Measurements from ENCODE around the gene AKAP13.
"Not testable (repeated sequence)": the region's sequence is repeated elsewhere in the genome, so short reads cannot be mapped to it uniquely, and the experiment has no call there.

The AKAP13 gene

DNA sequence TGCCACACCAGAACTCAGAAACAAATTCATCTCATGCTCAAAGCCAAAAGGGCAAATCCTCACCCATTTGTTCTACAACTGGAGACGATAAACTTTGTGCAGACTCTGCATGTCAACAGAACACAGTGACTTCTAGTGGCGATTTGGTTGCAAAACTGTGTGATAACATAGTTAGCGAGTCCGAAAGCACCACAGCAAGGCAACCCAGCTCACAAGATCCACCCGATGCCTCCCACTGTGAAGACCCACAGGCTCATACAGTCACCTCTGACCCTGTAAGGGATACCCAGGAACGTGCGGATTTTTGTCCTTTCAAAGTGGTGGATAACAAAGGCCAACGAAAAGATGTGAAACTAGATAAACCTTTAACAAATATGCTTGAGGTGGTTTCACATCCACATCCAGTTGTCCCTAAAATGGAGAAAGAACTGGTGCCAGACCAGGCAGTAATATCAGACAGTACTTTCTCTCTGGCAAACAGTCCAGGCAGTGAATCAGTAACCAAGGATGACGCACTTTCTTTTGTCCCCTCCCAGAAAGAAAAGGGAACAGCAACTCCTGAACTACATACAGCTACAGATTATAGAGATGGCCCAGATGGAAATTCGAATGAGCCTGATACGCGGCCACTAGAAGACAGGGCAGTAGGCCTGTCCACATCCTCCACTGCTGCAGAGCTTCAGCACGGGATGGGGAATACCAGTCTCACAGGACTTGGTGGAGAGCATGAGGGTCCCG, 199.7 kb downstream of the AKAP13 start:
- no peak for DNase-seq

DNA sequence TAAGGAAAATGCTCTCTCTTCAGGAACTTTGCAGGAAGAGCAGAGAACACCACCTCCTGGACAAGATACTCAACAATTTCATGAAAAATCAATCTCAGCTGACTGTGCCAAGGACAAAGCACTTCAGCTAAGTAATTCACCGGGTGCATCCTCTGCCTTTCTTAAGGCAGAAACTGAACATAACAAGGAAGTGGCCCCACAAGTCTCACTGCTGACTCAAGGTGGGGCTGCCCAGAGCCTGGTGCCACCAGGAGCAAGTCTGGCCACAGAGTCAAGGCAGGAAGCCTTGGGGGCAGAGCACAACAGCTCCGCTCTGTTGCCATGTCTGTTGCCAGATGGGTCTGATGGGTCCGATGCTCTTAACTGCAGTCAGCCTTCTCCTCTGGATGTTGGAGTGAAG, 200.5 kb downstream of the AKAP13 start:
- DNase-seq = no peak

DNA sequence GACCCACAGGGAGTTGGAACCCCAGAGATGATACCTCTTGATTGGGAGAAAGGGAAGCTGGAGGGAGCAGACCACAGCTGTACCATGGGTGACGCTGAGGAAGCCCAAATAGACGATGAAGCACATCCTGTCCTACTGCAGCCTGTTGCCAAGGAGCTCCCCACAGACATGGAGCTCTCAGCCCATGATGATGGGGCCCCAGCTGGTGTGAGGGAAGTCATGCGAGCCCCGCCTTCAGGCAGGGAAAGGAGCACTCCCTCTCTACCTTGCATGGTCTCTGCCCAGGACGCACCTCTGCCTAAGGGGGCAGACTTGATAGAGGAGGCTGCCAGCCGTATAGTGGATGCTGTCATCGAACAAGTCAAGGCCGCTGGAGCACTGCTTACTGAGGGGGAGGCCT, 201.1 kb downstream of the AKAP13 start:
- DNase-seq = no peak

GRCh38 chr15:85582131-85583079, 202.0 kb downstream of the AKAP13 start:
- no peak for DNase-seq

DNA sequence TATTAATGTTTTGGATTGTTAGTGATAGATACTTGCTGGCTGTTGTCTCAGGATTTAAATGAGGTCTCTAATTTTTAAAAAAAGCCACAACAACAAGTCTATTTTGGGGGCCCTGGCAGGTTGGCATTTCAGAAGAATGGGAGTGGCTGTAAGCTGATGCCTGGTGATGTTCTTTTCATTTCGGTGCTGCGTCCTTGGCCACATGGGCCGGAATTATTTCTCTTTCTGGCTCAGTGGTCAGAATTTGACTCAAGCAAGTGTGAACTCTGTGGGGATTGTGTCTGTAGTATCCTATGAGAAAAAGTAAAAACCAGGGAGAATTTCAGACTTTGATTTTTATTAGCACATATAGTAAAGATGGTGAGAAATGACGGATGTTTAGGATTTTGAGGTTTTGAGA, 203.0 kb downstream of the AKAP13 start:
- DNase-seq = no peak

GRCh38 chr15:85583923-85584390, 203.6 kb downstream of the AKAP13 start:
- DNase-seq = no peak

GRCh38 chr15:85584872-85585271, 204.5 kb downstream of the AKAP13 start:
- DNase-seq = no peak

GRCh38 chr15:85586196-85586595, 205.8 kb downstream of the AKAP13 start:
- not testable (repeated sequence) for DNase-seq

- DNase-seq = no peak
Measured at GRCh38 chr15:85587707-85588411, 207.5 kb downstream of the AKAP13 start.

DNA sequence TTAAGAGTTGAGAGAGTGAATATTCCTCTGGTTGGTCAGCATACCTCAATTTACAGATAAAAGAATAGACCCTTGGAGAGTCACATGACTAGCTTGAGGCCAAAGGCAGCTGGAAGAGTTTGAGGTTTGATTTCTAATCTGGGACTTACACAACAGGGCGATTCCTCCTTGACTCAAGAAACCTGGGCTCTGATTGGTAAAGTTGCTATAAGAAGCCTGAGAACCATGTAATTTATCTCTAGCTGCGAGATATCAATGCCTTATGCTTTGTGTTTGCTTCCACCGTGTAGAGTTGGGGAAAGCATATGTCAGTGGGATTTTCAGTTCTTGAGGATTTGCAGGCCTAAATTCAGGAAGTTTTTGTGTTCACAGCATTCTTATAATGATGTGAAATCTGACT, 208.3 kb downstream of the AKAP13 start:
- DNase-seq = no peak

GRCh38 chr15:85589851-85590250, 209.4 kb downstream of the AKAP13 start:
- no peak for DNase-seq

GRCh38 chr15:85591622-85592021, 211.2 kb downstream of the AKAP13 start:
- no peak for DNase-seq

DNA sequence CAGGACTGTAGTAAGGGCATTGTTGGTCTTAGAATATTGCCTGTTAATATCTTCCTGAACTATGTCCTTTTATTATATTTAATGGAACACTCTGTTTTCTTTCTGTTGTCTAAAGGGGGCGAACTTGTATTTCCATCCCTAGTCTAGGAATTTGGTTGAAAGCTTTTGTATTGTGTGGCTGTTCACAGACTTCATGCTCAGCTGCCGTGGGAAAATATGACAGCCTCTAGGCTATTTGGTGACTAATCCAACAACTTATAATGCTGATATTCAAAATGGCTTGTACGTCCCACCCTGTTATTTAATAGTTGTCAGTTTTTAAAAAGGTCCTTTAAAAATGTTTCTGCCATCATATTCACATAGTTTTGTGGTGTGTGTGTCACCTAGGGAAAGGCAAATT, 211.7 kb downstream of the AKAP13 start:
- DNase-seq = no peak

GRCh38 chr15:85593809-85594445, 213.5 kb downstream of the AKAP13 start:
- no peak for DNase-seq

DNA sequence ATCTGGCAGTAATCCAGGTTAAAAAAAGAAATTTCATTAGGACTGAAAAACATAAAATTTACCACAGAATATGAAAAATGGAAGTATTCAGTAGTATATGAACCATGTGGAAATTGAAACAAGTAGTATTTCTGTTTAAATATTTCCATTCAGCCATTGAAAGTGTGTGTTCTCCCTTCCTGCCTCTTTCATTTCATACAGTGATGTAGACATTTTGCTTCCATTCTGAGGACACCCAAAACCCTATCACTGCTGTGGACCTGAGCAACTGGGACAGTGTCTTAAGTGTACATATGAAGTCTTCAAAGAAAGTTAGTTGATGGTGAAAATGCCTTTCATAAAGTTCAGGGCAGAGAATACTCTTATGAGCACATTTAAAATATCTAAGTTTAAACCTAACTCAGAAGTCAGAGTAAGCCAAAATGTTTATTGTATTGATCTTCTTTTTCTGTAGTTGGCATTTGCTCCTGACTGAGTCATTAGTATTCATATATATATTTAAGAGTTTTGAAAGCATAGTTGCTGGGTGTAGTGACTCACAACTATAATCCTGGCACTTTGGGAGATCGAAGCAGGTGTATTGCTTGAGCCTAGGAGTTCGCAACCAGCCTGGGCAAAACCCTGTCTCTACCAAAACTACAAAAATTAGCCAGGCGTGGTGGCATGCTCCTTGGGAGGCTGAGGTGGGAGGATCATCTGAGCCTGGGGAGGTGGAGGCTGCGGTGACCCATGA, 215.6 kb downstream of the AKAP13 start:
- no peak for DNase-seq

DNA sequence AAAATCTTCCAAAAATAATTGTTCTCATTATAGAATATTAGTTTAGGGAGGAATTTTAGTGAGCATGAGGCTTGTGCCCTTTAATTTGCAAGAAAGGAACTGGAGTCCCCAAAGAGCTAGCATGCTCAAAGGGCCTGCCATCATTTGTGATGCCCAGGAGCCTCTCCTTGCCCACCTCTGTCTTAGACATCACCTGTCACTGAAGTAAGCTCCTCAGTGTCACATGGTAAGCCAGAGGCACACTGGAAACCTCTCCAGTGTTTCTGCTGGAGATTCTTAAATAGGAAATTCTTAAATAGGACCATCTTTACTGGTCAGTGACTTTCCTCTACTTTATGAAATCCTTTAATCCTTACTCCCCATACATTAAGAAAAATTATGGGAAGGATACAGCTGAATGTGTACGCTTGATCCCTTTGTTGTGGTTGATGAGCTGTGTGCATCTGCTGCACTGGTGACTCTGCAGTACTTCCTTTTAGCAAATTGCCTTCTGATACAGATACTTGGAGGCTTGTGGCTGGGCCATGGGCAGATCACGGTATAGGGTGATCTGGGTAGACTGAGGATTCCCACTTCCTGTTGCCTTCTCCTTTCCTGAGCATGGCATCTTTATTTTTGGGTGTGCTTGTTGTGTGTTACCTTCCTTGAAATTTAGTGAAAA, 216.9 kb downstream of the AKAP13 start:
- DNase-seq = no peak

DNA sequence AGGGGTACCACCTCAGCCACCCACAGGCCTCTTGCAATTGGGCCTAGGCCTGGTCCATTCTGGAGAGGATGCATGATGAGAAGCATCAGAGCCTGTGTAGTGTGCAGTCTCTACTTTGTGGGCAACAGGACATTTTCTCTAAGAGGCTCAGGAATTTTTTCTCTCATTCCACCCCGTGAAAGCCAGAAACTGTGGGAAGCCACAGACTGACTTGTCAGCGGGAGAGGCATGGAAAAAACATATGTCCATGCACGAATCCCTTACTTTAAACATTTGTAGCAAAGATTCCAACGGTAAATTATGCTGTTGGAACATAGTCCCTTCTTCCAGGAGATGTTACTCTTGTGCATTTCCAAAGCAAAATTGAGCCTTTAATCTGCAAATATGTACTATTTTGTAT, 217.8 kb downstream of the AKAP13 start:
- no peak for DNase-seq

- DNase-seq = no peak
Measured at GRCh38 chr15:85598718-85599398, 218.5 kb downstream of the AKAP13 start.

- no peak for DNase-seq
Measured at GRCh38 chr15:85600001-85600400, 219.6 kb downstream of the AKAP13 start.

- DNase-seq = no peak
Measured at GRCh38 chr15:85603160-85603559, 222.8 kb downstream of the AKAP13 start.

GRCh38 chr15:85603703-85604102, 223.3 kb downstream of the AKAP13 start:
- DNase-seq = no peak

All from cortex of kidney (tissue), 1 donor.